Colonic mucosa (tissue), 4 donors: ENCODE measurements around the gene PDZD8. TPM values are rescaled to one million over a fixed set of nuclear protein-coding genes. Genes with fewer than 3 reads are reported as not detected.

Experiments
- DNase-seq: peaks from one replicate; pipeline ENCODE4 v3.0.0-alpha.2; 2020
- H3K27ac ChIP-seq: fragments of 200-600 bp; one replicate; pipeline ENCODE4 v1.8.0; 2021
- H3K27me3 ChIP-seq: fragments of 200-600 bp; one replicate; pipeline ENCODE4 v1.8.0; 2021
- H3K36me3 ChIP-seq: fragments of 200-600 bp; one replicate; pipeline ENCODE4 v1.8.0; 2021
- H3K4me1 ChIP-seq: fragments of 200-600 bp; one replicate; pipeline ENCODE4 v1.8.0; 2021; ENCODE audit warnings: mild to moderate bottlenecking
- H3K4me3 ChIP-seq: fragments of 200-600 bp; one replicate; pipeline ENCODE4 v1.8.0; 2021
- H3K9ac ChIP-seq, 2 donors: one replicate each; pipeline ENCODE4 v1.7.0; 2013; ENCODE audit warnings: control low read depth in 2 of 2, low read depth in 2 of 2, low read length in 2 of 2
- H3K9me3 ChIP-seq: fragments of 200-600 bp; one replicate; pipeline ENCODE4 v1.8.0; 2021
- CTCF ChIP-seq: fragments of 200-600 bp; IDR thresholded peaks from one replicate; pipeline ENCODE4 v1.8.0; 2022; ENCODE audit warnings: antibody characterized with exemption, mild to moderate bottlenecking
- intact Hi-C: fragments of 100-400 bp; cut with DNase I; formaldehyde crosslinking; loops from one replicate; pipeline ENCODE4 v1.14.1; 2022
- total RNA-seq, 2 donors: library from RNA; stranded (reverse); fragmentation: NEBNext Ultra II Directional in 1 of 2; extraction: Animal tissue kit (Norgen Biotek cat#: 25700) in 1 of 2; gene quantifications; one replicate each; pipeline ENCODE4 v1.2.1, GENCODE V29; 2021
- donor health status: healthy.
- donor health status: DM: no; HTN: no; CAD: no.
- donor health status: DM: no; HTN: no; CAD: no.

PDZD8 gene
- 10 to 100 TPM; 68.5 to 82.0 TPM for total RNA-seq

- Histone ChIP-seq H3K9me3 (no peaks in the 10 kb centered on the region), H3K4me1 (peaks cover 3% of the 10 kb centered on the region), H3K36me3 (no peaks in the 10 kb centered on the region), H3K27me3 (no peaks in the 10 kb centered on the region), H3K9ac (peak within 1 kb of the TSS; percentile 89 to 99), H3K4me3 (peak within 1 kb of the TSS; percentile 93), H3K27ac (peak within 1 kb of the TSS; percentile 90)
- peak; percentile 93 for DNase-seq
- intact Hi-C loops, result no loop called here
- no peak for TF ChIP-seq CTCF
Measured at GRCh38 chr10:117375360-117376178, at the start of gene PDZD8. PDZD8 (minus strand) TSS chr10:117375440; CDS start chr10:117375227, 213 bp downstream.

GRCh38 chr10:117424171-117424570 lies 48.9 kb upstream of the PDZD8 start:
- Histone ChIP-seq H3K27me3 (no peaks in the 10 kb centered on the region), H3K36me3 (no peaks in the 10 kb centered on the region), H3K9ac (no peak overlapping the region), H3K27ac (no peak overlapping the region), H3K4me1 (no peaks in the 10 kb centered on the region), H3K4me3 (no peak overlapping the region), H3K9me3 (no peaks in the 10 kb centered on the region)
- TF ChIP-seq CTCF, result no peak
- DNase-seq, result no peak
- intact Hi-C loops, result no loop called here

GRCh38 chr10:117421985-117422384 lies 46.7 kb upstream of the PDZD8 start:
- DNase-seq, result no peak
- intact Hi-C loops, result no loop called here

GRCh38 chr10:117420768-117421167 lies 45.5 kb upstream of the PDZD8 start:
- Histone ChIP-seq H3K27ac (no peak overlapping the region), H3K4me1 (no peaks in the 10 kb centered on the region), H3K9me3 (no peaks in the 10 kb centered on the region), H3K4me3 (no peak overlapping the region), H3K9ac (no peak overlapping the region), H3K36me3 (no peaks in the 10 kb centered on the region), H3K27me3 (no peaks in the 10 kb centered on the region)
- DNase-seq, result no peak
- TF ChIP-seq CTCF, result no peak
- intact Hi-C loops, result no loop called here

More at GRCh38 chr10:117421985-117422384, 46.7 kb upstream of the PDZD8 start:
- Histone ChIP-seq H3K4me3 (no peak overlapping the region), H3K27ac (no peak overlapping the region), H3K36me3 (no peaks in the 10 kb centered on the region), H3K9ac (no peak overlapping the region), H3K27me3 (no peaks in the 10 kb centered on the region), H3K4me1 (no peaks in the 10 kb centered on the region), H3K9me3 (no peaks in the 10 kb centered on the region)
- TF ChIP-seq CTCF, result no peak

- no peaks in the 10 kb centered on the region for H3K36me3 ChIP-seq
- H3K27me3 ChIP-seq, result no peaks in the 10 kb centered on the region
- no peaks in the 10 kb centered on the region for H3K9me3 ChIP-seq
- H3K4me3 ChIP-seq, result no peak overlapping the region
- no peak overlapping the region for H3K9ac ChIP-seq
- no peaks in the 10 kb centered on the region for H3K4me1 ChIP-seq
- H3K27ac ChIP-seq, result no peak overlapping the region
- intact Hi-C loops, result no loop called here
- DNase-seq, result no peak
- TF ChIP-seq CTCF, result no peak
Measured at GRCh38 chr10:117419921-117420320, 44.7 kb upstream of the PDZD8 start.
